ENCODE data around the gene EID2B.

EID2B gene

GRCh38 chr19:39499932-39500331 is 32.7 kb downstream of the EID2B start:
- no peak for DNase-seq (ENCODE audit: low spot score)

DNA sequence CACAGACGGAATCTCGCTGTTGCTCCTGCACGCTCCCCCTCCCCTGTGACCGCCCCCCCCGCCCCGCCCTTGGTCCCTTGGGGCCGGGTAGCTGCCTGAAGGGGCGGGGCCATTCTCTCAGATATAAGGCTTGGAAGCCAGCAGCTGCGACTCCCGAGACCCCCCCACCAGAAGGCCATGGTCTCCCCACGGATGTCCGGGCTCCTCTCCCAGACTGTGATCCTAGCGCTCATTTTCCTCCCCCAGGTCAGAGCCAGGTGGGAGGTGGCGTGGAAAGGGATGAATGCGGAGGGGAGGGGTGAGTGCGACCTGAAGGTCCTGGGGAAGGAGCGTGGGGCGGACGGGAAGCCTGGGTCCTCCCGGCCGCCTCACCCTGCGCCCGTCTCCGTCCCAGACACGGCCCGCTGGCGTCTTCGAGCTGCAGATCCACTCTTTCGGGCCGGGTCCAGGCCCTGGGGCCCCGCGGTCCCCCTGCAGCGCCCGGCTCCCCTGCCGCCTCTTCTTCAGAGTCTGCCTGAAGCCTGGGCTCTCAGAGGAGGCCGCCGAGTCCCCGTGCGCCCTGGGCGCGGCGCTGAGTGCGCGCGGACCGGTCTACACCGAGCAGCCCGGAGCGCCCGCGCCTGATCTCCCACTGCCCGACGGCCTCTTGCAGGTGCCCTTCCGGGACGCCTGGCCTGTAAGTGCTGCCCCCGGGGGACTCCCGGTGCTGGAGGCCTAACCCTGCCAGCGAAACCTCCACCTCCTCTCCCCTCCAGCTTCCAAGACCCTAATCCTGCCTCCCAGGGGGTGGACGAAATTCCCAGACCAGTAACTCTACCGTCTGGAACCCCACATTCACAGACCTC is 33.6 kb downstream of the EID2B start, which contains the start of gene DLL3:
TSS of gene DLL3 (plus strand) at position 150 of the 845 bp plus-strand sequence. CDS start at position 178, 28 bp downstream.
- peak; percentile 80 for DNase-seq (ENCODE audit: low spot score)

DNA sequence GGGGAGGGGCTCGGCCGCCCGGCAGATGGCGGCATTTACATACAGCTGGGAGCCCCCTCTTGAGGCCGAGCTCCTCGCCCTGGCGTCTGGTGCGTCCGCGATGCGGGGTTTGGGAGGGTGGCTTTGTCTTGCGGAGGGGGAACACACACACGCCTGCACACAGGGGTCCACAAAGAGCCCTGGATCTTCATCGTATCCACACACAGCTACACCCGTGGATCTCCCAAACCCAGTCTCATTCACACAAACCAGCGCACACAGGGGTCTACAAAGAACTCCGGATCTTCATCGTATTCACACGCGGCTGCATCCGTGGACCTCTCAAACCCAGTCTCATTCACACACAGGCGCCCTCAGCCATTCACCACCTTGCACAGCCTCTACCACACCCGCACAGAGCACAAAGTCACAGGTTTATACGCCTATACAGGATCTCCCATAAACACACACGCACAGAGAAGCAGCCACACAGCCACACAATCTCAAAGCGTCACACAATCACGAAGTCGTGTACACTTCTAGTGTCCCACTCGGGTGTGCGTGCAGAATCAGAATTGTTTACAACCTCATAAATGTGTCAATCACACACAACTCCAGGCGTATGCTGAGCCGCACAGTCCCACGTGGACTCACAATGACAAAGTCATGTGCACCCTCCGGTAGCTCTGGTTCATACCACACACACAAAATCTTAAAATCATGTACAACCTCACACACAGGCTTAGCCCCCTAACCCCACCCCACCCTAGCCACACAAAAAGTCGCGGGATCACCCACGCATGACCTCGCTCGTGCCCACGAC is 34.5 kb downstream of the EID2B start:
- peak; percentile 93 for DNase-seq (ENCODE audit: low spot score)

DNA sequence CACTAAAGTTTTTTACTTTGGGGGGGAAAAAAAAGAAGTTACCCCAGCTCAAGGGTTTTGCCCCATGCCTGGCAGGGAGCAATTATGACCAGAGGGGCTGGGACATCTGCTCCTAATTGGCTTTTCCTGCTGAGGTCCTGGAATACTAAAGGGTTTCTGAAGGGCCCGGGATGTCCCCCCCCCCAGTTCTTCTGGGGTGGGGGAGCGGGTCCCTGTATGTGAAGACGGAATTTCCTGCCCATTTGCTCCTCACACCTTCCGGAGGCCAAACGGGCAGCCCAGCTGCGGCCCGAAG is 35.0 kb downstream of the EID2B start:
- DNase-seq (ENCODE audit: low spot score): no peak

GRCh38 chr19:39496063-39496462 is 36.6 kb downstream of the EID2B start:
- DNase-seq (ENCODE audit: low spot score): no peak

DNA sequence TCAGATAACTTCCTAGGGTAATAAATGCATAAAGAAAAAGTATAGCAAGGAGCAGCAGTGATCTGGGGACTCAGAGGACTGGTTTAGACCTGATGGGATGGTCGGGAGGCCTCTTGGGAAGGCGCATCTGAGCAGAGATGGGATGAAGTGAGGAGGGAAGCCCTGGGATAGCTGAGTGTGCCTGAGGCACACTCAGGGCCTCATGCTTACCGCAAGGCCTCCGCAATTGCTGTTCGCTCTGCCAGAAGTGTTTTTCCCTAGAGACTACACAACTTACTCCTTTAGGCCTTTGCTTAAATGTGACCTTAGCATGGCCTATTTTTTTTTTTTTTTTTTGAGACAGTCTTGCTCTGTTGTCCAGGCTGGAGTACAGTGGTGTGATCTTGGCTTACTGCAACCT is 38.0 kb downstream of the EID2B start:
- DNase-seq (ENCODE audit: low spot score): no peak

- DNase-seq (ENCODE audit: low spot score): no peak
Measured at GRCh38 chr19:39492788-39493187, 39.9 kb downstream of the EID2B start.

GRCh38 chr19:39492225-39492624 is 40.4 kb downstream of the EID2B start:
- no peak for DNase-seq (ENCODE audit: low spot score)

DNA sequence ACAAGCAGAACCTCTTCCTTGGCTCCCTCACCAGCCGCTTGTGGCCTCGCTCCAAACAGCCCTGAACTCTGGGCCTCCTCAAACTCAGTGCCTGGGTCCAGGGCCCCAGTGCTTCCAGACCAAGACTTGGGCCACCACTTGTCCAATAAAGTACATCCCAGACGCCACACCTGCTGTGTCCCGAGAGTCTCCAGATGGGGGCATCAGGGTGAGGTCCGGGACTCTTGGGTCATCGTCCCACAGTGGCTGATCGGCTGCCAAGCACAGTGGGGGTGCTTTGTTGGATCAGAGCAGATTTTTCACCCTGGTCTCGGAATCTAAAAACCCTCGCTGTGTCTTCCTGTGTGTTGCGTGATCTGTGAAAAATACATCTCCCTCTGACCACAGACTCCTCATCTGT is 42.9 kb downstream of the EID2B start:
- DNase-seq (ENCODE audit: low spot score): no peak

DNA sequence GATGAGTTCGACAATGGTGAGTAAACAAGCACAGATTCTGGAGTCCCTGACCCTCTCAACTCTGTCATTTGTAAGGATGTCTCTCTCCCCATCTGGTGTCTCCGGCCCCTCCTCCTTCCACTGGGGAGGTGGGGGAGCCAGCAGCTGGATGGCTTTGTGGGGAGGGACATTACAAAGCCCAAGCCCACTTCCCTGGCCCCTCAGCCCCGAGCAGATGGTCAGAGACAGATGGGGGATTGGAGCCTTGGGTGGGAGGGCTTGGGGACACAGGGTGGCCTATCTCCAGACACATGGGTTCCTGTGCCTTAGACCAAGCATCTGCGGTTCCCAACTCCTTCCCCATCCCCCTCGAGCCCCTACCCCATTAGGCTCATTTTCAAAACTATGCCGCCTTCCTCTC is 49.5 kb downstream of the EID2B start:
- DNase-seq (ENCODE audit: low spot score): no peak

DNA sequence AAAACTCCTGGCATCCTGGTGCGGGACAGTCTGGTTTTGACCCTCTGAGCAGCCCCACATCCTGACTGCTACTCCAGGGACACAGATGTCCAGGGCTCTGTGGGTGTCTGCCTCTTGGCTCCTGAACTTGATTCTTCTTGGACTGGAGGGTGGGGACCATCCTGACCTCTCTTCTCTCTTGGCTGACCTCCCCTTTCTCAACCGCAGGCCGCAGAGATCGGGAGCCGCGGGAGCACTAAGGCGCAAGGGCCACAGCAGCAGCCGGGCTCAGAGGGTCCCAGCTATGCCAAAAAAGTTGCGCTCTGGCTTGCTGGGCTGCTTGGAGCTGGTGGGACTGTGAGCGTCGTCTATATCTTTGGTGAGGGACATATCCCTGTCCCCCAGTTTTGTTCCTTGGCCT is 51.0 kb downstream of the EID2B start:
- no peak for DNase-seq (ENCODE audit: low spot score)

GRCh38 chr19:39481229-39481545 is 51.5 kb downstream of the EID2B start:
- DNase-seq (ENCODE audit: low spot score): no peak

Data from SK-N-DZ (cell line).